ENCODE data around the gene CDK4. TPM values are rescaled to one million over a fixed set of nuclear protein-coding genes. Genes with fewer than 3 reads are reported as not detected.
A peak's percentile ranks its signal among the peaks of the same experiment; 100 is the strongest.

The CDK4 gene
- total and polyA plus RNA-seq, 2 of the 13 experiments (the other 11 are each of a cell fraction or from before 2014, with no cell fraction given), result 191 to 209 TPM

DNA sequence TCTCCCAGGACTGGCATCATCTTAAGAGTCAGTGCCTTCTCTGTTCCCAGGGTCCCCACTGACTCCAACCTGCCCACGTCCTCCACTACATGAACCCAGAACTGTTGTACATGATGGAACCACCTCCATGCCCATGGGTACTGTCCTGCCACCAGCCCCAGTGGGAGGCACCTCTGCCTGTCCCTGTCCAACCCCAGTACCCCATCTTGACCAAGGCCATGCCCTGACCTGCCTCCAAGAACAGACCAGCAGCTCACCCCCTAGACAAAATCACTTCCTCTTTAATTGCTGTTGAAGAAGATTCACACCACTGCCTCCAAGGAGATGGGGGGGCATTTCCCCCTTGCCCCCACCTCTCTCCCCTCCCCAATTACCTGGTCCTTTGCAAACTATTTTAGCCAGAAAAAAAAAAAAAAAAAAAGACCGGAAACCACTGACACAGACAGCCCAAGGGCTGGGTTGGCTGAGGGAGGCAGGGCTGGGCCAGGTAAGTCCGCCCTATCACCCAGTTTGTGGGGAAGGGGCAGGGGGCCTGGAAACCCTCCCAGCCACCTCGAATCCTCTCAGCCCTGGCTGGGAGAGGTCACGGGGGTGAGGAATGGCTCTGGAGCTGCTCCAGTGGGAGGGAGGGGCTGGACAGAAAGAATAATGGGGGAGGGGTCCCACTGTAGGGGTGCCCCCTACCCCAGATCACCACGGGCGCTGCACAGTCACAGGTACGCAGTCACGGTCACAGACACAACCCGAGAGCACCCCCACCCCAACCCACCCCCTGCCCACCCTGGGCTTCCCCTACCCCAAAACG lies 27.0 kb downstream of the CDK4 start:
- no peaks in the 10 kb centered on the region for H3K9me3 ChIP-seq (ENCODE audit: low read length)
- CTCF ChIA-PET (ENCODE audit: low intra/inter-chr PET ratio, low total read pairs), result interaction anchor here (1.7 kb wide), 1 partner anchor 10 kb away, joined by 6 read pairs; no protein-coding TSS in a partner anchor
- no peak overlapping the region for H3K9ac ChIP-seq (ENCODE audit: insufficient read depth, low read depth, low read length)
- in situ Hi-C loops (cut with HindIII; ENCODE audit: extremely low pct_ligation_motif_present, low pct_unique_long_range_greater_than_20kb) (no loop called here), intact Hi-C loops (cut with micrococcal nuclease; ENCODE audit: unreplicated experiment) (no loop called here)
- DNase-seq (ENCODE audit: low spot score), result no peak
- H3K79me2 ChIP-seq (ENCODE audit: insufficient read depth, low read length), result no peaks in the 10 kb centered on the region
- peaks cover 0 to 8% of the 10 kb centered on the region in 2 experiments; a peak in 3 of 5 replicates for H3K27me3 ChIP-seq (ENCODE audit: control insufficient read depth in 1 of 2, insufficient read depth in 2 of 2, low read length in 2 of 2)
- 52% methylated on average over 5 of the region's 11 CpGs for WGBS (ENCODE audit: low lambda C conversion rate)
- BruUV-seq (replicated peaks), result no TSS peak
- no peak for FAIRE-seq
- H3K4me1 ChIP-seq (ENCODE audit: insufficient read depth, low read length), result 0 out of 2 replicates have a peak, but pooled peaks cover 4% of the 10 kb centered on the region
- no peak overlapping the region for H3K4me3 ChIP-seq (replicated peaks in 1 of 3; ENCODE audit: insufficient read depth in 1 of 3, low read depth in 2 of 3, low read length in 3 of 3)
- no peak overlapping the region for H3K4me2 ChIP-seq (ENCODE audit: low read depth, low read length)
- H3K36me3 ChIP-seq (replicated peaks in 1 of 2; ENCODE audit: control insufficient read depth in 1 of 2, insufficient read depth in 2 of 2, low read length in 2 of 2), result peaks cover under 1 to 9% of the 10 kb centered on the region in 2 experiments; a peak in 3 of 5 replicates
- H3K27ac ChIP-seq (ENCODE audit: extremely low read length, insufficient read depth, low read length), result no peak overlapping the region
- no peak overlapping the region for H2AFZ ChIP-seq (ENCODE audit: low read length)
- TF ChIP-seq ZBTB8A (CRISPR knock-in tag; IDR thresholded peaks at IDR 0.05; ENCODE audit: borderline replicate concordance, low read depth) (no peak), NFKBIZ (CRISPR knock-in tag; IDR thresholded peaks at IDR 0.05) (no peak), SAP130 (CRISPR knock-in tag; IDR thresholded peaks at IDR 0.05; ENCODE audit: low read depth) (no peak), AGO1 (IDR thresholded peaks at IDR 0.05; ENCODE audit: low read depth, low read length, poor library complexity, severe bottlenecking) (peak; percentile 7), ZNF121 (CRISPR knock-in tag; IDR thresholded peaks at IDR 0.05) (no peak), NPAS2 (CRISPR knock-in tag; IDR thresholded peaks at IDR 0.05; ENCODE audit: borderline replicate concordance) (no peak), SSRP1 (CRISPR knock-in tag; IDR thresholded peaks at IDR 0.05) (no peak)
- TF ChIP-seq, protein P1, sequence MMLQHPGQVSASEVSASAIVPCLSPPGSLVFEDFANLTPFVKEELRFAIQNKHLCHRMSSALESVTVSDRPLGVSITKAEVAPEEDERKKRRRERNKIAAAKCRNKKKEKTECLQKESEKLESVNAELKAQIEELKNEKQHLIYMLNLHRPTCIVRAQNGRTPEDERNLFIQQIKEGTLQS (CRISPR knock-in tag; IDR thresholded peaks at IDR 0.05), result no peak
- TF ChIP-seq, protein P2, sequence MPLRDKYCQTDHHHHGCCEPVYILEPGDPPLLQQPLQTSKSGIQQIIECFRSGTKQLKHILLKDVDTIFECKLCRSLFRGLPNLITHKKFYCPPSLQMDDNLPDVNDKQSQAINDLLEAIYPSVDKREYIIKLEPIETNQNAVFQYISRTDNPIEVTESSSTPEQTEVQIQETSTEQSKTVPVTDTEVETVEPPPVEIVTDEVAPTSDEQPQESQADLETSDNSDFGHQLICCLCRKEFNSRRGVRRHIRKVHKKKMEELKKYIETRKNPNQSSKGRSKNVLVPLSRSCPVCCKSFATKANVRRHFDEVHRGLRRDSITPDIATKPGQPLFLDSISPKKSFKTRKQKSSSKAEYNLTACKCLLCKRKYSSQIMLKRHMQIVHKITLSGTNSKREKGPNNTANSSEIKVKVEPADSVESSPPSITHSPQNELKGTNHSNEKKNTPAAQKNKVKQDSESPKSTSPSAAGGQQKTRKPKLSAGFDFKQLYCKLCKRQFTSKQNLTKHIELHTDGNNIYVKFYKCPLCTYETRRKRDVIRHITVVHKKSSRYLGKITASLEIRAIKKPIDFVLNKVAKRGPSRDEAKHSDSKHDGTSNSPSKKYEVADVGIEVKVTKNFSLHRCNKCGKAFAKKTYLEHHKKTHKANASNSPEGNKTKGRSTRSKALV (CRISPR knock-in tag; IDR thresholded peaks at IDR 0.05), result no peak
- ATAC-seq, result no peak
- no peaks in the 10 kb centered on the region for H4K20me1 ChIP-seq (ENCODE audit: insufficient read depth, low read length)
- POLR2A ChIA-PET, result interaction anchor here (1.0 to 2.1 kb wide), 6 partner anchors 7 to 114 kb away, joined by 3 to 23 read pairs (median 4); partner anchors contain the start of genes ARHGEF25, CDK4 and TSPAN31
